IMR-90 (cell line): ENCODE results near the gene OCEL1.

Experiments
- BHLHE40 ChIP-seq: fragments of 150-350 bp; IDR thresholded peaks from 2 replicates; pipeline ENCODE4 v1.6.1; 2016; ENCODE audit warnings: mild to moderate bottlenecking, low read depth, low read length
- FOS ChIP-seq: fragments of 150-350 bp; IDR thresholded peaks from 2 replicates; pipeline ENCODE4 v1.6.1; 2016; ENCODE audit warnings: low read depth, low read length
- MXI1 ChIP-seq: IDR thresholded peaks from 2 replicates; pipeline ENCODE4 v1.6.1; 2012; ENCODE audit warnings: low read depth, mild to moderate bottlenecking, low read length, moderate library complexity, borderline replicate concordance
- POLR2A ChIP-seq: IDR thresholded peaks from 2 replicates; pipeline ENCODE4 v1.6.1; 2012; ENCODE audit warnings: mild to moderate bottlenecking, low read depth, low read length
- RAD21 ChIP-seq: IDR thresholded peaks from 2 replicates; pipeline ENCODE4 v1.6.1; 2012; ENCODE audit warnings: low read length, improper control_type of control experiment
- USF2 ChIP-seq: fragments of 150-350 bp; IDR thresholded peaks from 2 replicates; pipeline ENCODE4 v1.6.1; 2017; ENCODE audit warnings: mild to moderate bottlenecking, antibody characterized with exemption, low read length, low read depth
- TF ChIP-seq, protein P1 (sequence below): conservative IDR thresholded peaks from 2 replicates; pipeline ENCODE4 v1.5.1; 2012; ENCODE audit warnings: mild to moderate bottlenecking, low read depth, low read length, improper control_type of control experiment

DNA sequence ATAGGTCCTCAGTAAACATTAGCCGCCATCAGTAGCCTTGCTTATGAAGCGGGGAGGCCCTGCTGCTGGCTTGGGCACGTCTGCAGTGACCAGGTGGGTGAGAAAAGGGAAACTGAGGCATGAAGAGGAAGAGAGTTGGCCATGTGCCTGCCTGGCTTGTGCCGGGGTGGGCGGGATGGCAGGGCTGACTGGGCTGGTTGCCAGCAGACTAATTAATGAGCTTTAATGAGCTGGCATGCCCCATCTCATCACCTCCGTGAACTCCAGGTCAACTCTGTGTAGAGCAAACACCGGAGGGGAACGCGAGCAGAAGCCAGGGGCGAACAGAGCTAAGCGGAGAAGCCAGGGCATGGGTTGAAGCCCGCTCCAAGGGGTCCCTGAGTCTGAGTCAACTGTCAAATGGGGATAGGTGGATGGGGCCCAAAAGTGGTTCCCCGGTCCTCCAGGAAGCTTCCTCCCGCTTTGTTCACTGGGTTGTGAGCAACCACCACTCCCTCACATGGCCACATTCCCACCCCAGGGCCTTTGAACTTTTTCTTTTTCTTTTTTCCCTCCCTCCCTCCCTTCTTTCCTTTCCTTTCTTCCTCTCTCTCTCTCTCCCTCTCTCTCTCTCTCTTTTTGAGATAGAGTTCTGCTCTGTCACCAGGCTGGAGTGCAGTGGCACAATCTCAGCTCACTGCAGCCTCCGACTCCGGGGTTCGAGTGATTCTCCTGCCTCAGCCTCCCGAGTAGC, 11.0 kb downstream of the OCEL1 start:
- TF ChIP-seq, protein P1, sequence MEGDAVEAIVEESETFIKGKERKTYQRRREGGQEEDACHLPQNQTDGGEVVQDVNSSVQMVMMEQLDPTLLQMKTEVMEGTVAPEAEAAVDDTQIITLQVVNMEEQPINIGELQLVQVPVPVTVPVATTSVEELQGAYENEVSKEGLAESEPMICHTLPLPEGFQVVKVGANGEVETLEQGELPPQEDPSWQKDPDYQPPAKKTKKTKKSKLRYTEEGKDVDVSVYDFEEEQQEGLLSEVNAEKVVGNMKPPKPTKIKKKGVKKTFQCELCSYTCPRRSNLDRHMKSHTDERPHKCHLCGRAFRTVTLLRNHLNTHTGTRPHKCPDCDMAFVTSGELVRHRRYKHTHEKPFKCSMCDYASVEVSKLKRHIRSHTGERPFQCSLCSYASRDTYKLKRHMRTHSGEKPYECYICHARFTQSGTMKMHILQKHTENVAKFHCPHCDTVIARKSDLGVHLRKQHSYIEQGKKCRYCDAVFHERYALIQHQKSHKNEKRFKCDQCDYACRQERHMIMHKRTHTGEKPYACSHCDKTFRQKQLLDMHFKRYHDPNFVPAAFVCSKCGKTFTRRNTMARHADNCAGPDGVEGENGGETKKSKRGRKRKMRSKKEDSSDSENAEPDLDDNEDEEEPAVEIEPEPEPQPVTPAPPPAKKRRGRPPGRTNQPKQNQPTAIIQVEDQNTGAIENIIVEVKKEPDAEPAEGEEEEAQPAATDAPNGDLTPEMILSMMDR, result no peak
- TF ChIP-seq FOS, result no peak
- TF ChIP-seq RAD21, result no peak
- TF ChIP-seq POLR2A, result no peak
- no peak for TF ChIP-seq USF2
- TF ChIP-seq BHLHE40, result no peak
- TF ChIP-seq MXI1, result no peak
